AG08396 (cell line): ENCODE data around the gene IMPACT.

ENCODE experiments used
- DNase-seq: peaks from one replicate; pipeline ENCODE4 v3.0.0; 2012; ENCODE audit warnings: low spot score, mixed read lengths

IMPACT gene

DNA sequence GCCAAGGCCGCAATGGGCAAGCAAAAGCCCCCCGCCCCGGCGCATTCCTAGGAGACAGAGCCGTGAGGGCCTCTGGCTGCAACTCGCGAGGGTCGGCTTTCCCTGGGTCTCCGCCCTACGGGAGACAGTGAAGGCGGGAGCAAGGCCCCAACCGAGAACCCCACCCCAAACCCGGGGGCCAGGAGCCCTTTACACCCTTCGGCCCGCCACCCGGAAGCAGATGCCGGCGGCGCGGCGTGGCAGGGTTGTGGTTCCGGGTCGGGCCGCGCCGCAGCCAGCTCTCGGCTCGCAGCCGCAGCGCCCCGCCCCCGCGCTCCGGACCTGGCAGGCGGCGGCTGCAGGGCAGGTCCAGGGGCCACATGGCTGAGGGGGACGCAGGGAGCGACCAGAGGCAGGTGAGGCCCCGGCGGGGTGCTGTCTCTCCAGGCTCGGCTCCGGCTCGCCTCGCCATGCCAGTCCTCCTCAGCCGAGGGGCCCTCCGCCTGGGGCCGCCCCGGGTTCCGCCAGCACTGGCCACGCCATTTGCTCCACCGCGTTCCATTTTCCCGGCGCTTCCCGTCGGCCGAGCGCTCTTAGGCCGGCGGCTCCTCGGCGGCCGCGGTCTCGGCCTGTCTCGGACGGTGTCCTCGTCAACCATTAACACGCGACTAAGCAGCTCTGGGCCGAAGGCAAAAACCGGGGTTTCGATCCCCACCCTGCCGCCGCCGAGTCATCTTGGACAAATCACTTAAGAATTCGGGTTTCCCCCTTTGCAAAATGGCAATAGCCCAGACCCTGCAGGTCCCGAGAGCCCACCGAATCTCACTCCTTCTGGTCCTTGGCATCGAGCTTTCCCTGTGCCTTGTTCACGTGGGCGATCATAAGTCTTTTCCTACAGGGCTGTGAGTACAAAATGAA, at the start of gene IMPACT:
Gene IMPACT (plus strand): TSS at position 273 of the 897 bp plus-strand sequence. CDS start 87 bp downstream, at position 360.
- peak; percentile 95 for DNase-seq

DNA sequence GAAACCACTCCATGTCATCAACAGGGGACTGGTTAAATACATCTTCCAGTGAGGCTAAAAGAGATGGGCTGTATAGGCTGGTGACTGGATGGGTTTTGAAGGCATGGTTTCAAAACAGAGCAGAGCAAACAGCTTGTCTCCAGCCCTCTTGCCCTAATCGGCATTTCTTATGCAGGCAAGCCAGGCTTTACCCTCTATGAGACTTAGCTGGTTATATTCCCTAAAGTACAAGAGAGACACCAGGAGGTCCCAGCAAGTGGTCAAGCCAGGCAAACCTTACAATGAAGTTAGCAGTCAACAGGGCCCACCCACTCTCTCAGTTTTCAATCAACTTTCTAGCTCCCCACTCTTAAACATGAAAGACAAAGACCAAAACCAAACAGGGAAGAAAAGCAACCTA, 47.9 kb upstream of the IMPACT start:
- no peak for DNase-seq

GRCh38 chr18:24380163-24380747, 46.2 kb upstream of the IMPACT start:
- DNase-seq = no peak

- no peak for DNase-seq
Observed at GRCh38 chr18:24381126-24381525, 45.3 kb upstream of the IMPACT start.

DNA sequence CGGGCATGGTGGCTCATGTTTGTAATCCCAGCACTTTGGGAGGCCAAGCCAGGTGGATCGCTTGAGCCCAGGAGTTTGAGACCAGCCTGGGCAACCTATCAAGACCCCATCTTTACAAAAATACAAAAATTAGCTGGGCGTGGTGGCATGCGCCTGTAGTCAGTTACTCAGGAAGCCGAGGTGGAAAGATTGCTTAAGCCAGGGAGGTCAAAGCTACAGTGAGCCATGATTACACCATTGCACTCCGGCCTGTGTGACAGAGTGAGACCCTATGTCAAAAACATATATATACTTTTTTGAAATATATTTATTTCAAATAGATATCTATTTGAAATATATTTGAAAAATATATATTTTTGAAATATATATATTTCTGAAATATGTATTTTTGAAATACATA, 39.8 kb upstream of the IMPACT start:
- DNase-seq = no peak

DNA sequence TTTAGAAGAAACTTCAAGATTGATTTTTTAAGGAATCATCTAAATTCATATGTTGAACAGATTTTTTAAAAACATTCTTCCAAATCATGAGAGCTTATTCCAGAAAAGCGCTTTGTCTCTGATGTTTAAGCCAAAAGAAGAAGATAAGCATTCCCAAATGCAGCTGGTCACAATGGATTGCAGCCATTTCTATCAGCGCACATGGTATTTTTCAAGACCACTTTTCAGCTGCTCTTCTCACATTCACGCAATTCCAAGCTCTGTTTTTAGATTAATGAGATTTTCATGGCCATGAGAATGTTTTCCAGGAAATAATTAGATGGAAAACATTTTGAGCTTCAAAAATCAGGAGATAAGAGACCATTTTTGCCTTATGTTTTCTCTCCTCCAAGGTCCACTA, 37.5 kb upstream of the IMPACT start:
- DNase-seq = no peak

- DNase-seq = no peak
Observed at GRCh38 chr18:24395049-24395795, 31.2 kb upstream of the IMPACT start.

GRCh38 chr18:24396082-24396633, 30.3 kb upstream of the IMPACT start:
- DNase-seq = no peak

GRCh38 chr18:24397131-24397693, 29.3 kb upstream of the IMPACT start:
- peak; percentile 65 for DNase-seq

DNA sequence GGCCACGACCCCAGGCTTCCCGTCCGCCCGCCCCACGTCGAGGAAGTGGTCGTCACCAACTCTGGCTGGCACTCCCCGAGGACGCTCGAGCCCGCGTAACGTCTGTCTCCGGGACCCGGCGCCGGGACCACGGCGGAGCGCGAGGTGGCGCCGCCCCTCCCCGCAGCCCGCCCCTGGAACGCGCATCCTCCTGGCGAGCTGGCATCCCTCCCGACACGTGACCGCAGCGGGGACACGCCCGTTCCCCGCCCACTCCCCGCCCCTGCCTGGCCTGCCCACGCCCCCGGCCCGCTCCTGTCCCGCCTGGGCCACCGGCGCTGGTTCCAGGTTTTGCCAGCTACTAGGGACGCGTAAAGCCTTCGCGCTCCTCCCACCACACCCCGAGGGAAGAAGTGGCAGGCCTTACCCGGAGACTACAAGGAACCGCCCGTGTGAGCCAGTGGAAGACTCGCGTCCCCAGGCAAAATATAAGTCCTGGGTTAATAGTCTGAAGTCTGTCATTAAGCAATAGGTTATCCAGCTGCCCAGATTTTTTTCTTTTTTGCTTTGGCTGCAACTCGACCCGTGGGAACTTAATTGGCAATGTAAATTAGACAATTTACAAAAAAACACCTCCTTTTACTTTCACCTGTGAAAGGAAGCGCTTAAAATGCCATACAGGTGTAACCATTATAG, 28.6 kb upstream of the IMPACT start, which contains the start of gene OSBPL1A:
Gene OSBPL1A (minus strand): TSS at position 131 of the 675 bp plus-strand sequence. CDS start 20,291 bp downstream, outside the sequence.
- peak; percentile 98 for DNase-seq

DNA sequence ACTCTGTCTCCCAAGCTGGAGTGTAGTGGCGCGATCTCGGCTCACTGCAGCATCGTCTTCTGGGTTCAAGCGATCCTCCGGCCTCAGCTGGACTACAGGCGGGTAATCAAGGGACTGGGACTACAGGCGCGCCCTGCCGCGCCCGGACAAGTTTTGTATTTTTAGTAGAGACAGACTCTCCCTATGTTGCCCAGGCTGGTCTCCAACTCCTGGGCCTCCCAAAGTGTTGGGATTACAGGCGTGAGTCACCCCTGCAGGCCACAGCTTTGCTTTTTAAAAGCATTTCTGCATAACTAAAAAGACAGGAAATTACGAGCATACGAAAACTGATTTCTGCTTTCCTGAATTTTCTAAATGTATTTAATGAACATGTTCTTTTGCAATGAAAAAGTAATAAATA, 27.9 kb upstream of the IMPACT start:
- no peak for DNase-seq

GRCh38 chr18:24400587-24400986, 25.9 kb upstream of the IMPACT start:
- DNase-seq = no peak

DNA sequence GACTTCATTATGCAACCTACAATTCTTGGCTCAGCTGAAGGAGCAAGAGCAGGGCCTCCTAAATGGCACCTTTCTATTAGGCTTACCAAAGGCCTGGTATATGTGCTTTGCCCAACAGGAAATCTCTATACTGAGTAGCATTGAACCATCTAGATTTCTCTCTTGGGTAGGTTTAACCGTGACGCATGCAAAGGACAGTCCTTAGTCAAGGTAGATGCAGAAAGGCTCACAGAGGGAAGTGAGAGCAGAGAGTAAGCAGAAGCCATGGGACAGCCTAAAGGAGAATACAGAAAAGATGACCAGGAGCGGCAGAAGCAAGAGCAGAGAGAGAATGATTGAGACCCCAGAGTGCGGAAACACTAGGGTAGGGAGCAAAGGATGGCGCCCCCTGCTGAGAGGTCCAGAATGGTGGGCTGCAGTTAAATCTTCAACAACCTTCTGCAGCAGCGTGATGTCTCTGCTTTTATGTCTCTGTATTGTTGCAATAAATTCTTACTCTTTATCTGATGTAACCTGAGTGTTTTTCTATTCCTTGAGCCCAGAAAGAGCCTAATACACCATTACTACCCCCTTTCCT, 24.2 kb upstream of the IMPACT start:
- DNase-seq = no peak

- no peak for DNase-seq
Observed at GRCh38 chr18:24403076-24403475, 23.4 kb upstream of the IMPACT start.

DNA sequence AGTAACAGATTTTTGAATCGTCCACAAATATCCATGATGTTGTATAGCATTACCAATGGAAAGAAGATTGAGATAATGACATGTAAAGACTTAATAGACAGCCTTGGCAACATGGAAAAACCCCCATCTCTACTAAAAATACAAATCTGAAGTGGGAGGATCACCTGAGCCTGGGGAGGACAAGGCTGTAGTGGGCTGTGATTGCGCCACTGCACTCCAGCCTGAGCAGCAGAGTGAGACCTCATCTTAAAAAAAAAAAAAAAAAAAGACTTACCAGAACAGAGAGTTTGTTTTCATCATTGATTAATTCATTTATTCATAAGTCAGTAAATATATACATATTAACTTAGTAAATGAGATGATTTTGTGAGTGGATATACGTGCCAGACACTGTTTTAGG, 21.9 kb upstream of the IMPACT start:
- DNase-seq = no peak

DNA sequence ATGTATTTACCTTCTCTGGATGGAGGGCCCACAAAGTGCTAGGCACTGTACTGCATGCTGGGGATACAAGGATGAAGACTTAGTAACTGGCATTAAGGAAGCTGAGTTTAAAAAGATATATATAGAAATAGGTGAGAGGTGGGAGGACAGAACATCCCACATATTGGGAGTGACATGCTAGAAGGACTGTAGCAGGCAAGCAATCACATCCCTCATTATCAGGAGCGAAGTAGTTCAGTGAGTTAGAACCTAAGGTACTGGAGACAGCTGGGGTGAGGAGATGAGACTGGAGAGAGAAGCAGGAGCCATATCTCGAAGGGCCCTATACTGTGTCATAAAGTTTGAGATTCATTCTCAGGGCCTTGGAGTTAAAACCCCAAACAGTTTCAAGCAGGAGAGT, 18.0 kb upstream of the IMPACT start:
- DNase-seq = no peak

DNA sequence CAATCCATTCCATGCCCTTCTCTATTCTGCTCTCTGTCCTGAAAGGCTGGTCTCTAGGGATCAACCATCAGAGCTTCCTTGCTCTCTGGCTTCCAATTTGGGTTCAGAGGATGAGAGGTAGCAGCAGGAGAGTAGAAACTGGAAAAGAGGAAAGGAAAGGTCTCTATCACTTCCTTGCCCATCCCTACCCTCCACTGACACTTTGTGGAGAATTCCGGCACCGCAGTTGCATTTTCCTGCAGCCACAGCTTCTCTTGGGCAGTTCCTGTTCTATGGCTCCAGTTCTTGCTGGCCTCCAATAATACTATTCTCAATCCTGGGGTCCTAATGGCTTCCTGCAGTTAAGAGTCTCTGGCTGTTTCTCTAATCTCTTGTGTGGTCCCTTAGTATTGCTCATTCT, 13.3 kb upstream of the IMPACT start:
- DNase-seq = no peak

- DNase-seq = no peak
Observed at GRCh38 chr18:24414349-24415003, 12.0 kb upstream of the IMPACT start.

DNA sequence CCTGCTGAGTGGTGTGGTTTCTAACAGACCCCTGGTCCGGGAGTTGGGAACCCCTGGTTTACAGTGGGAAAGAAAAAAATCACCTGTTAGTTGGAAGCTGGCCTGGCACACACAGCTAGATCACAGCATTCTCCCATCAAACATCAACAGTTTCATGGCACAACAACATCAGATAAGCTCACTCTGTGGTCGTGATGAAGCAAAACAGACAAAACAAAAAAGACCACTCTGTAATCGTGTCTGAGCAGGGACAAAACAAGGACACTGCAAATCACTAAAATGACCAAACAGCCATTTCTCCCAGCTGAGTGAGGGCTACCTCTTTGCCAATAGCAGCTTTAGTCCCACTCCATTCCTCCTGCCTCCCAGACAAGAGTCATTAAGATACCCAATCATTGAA, 9.0 kb upstream of the IMPACT start:
- DNase-seq = no peak

GRCh38 chr18:24420551-24420950, 5.9 kb upstream of the IMPACT start:
- DNase-seq = no peak

GRCh38 chr18:24421831-24422230, 4.6 kb upstream of the IMPACT start:
- DNase-seq = no peak
